HepG2 (cell line): ENCODE data around the gene DNAI2. TPM values are rescaled to one million over a fixed set of nuclear protein-coding genes. Genes with fewer than 3 reads are reported as not detected.

Experiments used
- ATAC-seq: fragments of 200-7000 bp; cut with Tn5 transposase; 3 replicates; pipeline ENCODE4 v1.9.1; 2020; ENCODE audit warnings: mild to moderate bottlenecking, moderate library complexity
- BruUV-seq: library from RNA; stranded (reverse); fragments of 400-500 nt; replicated peaks from 2 replicates; lab custom pipeline; 2021; lab: Mats Ljungman, UMichigan
- CTCF ChIA-PET: fragments of 300-600 bp; formaldehyde crosslinking; extraction: SDS; loops from one replicate; lab custom pipeline; 2021; ENCODE audit warnings: low total read pairs, inconsistent platforms, low intra/inter-chr PET ratio; lab: Yijun Ruan, JAX
- POLR2A ChIA-PET: fragments of 350-600 bp; sonication (Branson Sonifier 250); formaldehyde crosslinking; loops from one replicate; lab custom pipeline; 2020; ENCODE audit warnings: antibody characterized with exemption, inconsistent platforms; lab: Yijun Ruan, JAX
- DNase-seq: peaks from one replicate; pipeline ENCODE4 v3.0.0-alpha.2; 2015; ENCODE audit warnings: low spot score
- FAIRE-seq: peaks from 3 replicates; lab custom pipeline; 2011; peaks lifted over from hg19 to GRCh38; lab: Jason Lieb, UNC
- H2AFZ ChIP-seq: one replicate; pipeline ENCODE4 v1.6.1; 2011; ENCODE audit warnings: low read length, inconsistent platforms
- H3K27ac ChIP-seq: fragments of 300-600 bp; 3 replicates; pipeline ENCODE4 v1.8.0; 2011; ENCODE audit warnings: mixed run types, mild to moderate bottlenecking, mixed read lengths, low read length, inconsistent platforms; ENCODE audit not compliant: insufficient read depth; ENCODE audit errors: extremely low read length
- H3K27me3 ChIP-seq, 2 experiments: fragments of 200-600 bp in 1 of 2; 2 replicates in 1 of 2; 3 replicates in 1 of 2; pipeline versions ENCODE4 v1.6.0 to v1.8.0; 2011; ENCODE audit warnings: low read length in 2 of 2, mild to moderate bottlenecking in 2 of 2, moderate library complexity in 2 of 2, inconsistent platforms in 1 of 2; ENCODE audit not compliant: insufficient read depth in 2 of 2, control insufficient read depth in 1 of 2
- H3K36me3 ChIP-seq, 2 experiments: fragments of 200-600 bp in 1 of 2; replicated peaks in 1 of 2; 2 replicates in 1 of 2; 3 replicates in 1 of 2; pipeline versions ENCODE4 v1.5.1 to v1.8.0; 2011; ENCODE audit warnings: low read length in 2 of 2, inconsistent platforms in 1 of 2; ENCODE audit not compliant: insufficient read depth in 2 of 2, control insufficient read depth in 1 of 2
- H3K4me1 ChIP-seq: 2 replicates; pipeline ENCODE4 v1.5.1; 2012; ENCODE audit warnings: low read length, inconsistent platforms; ENCODE audit not compliant: insufficient read depth
- H3K4me2 ChIP-seq: 2 replicates; pipeline ENCODE4 v1.6.0; 2011; ENCODE audit warnings: low read depth, low read length, inconsistent platforms
- H3K4me3 ChIP-seq, 3 experiments: fragments of 200-600 bp in 1 of 3; sonication (generic), shearing (Covaris generic) in 1 of 3; replicated peaks in 1 of 3; 2 replicates each; pipeline ENCODE4 v1.5.1; 2011 to 2016; ENCODE audit warnings: low read length in 3 of 3, inconsistent platforms in 2 of 3, low read depth in 2 of 3, mild to moderate bottlenecking in 2 of 3, control low read depth in 1 of 3, mixed read lengths in 1 of 3; ENCODE audit not compliant: insufficient read depth in 1 of 3
- H3K79me2 ChIP-seq: one replicate; pipeline ENCODE4 v1.6.1; 2011; ENCODE audit warnings: low read length, inconsistent platforms; ENCODE audit not compliant: insufficient read depth
- H3K9ac ChIP-seq: 2 replicates; pipeline ENCODE4 v1.6.0; 2011; ENCODE audit warnings: mild to moderate bottlenecking, low read depth, low read length, inconsistent platforms; ENCODE audit not compliant: insufficient read depth
- H3K9me3 ChIP-seq: 2 replicates; pipeline ENCODE4 v1.5.1; 2012; ENCODE audit warnings: mild to moderate bottlenecking, low read length
- H4K20me1 ChIP-seq: 2 replicates; pipeline ENCODE4 v1.6.0; 2011; ENCODE audit warnings: inconsistent platforms, mild to moderate bottlenecking, low read length, moderate library complexity; ENCODE audit not compliant: insufficient read depth
- MYPOP ChIP-seq: sonication (generic); formaldehyde crosslinking; IDR thresholded peaks from 2 replicates; pipeline ENCODE4 v1.8.1; 2023; ENCODE audit warnings: mild to moderate bottlenecking, moderate library complexity, missing genetic modification reagents
- ZNF546 ChIP-seq: sonication (generic); formaldehyde crosslinking; conservative IDR thresholded peaks from 2 replicates; pipeline ENCODE4 v1.8.1; 2023; ENCODE audit warnings: mild to moderate bottlenecking, missing genetic modification reagents
- ZNF577 ChIP-seq: sonication (generic); formaldehyde crosslinking; IDR thresholded peaks from 2 replicates; pipeline ENCODE4 v1.4.0; 2020; ENCODE audit warnings: mild to moderate bottlenecking, low read depth, missing genetic modification reagents, borderline replicate concordance
- ZUFSP ChIP-seq: sonication (generic); formaldehyde crosslinking; IDR thresholded peaks from 2 replicates; pipeline ENCODE4 v1.9.0; 2021; ENCODE audit warnings: missing genetic modification reagents, mild to moderate bottlenecking, borderline replicate concordance
- WGBS: methylation state at CpG from one replicate; pipeline ENCODE4 v1.1.6; 2017; ENCODE audit warnings: low lambda C conversion rate; 5-methylcytosine and 5-hydroxymethylcytosine counted together
- in situ Hi-C: cut with HindIII; loops from 2 replicates; pipeline ENCODE4 v1.10.0; 2017; ENCODE audit warnings: low pct_unique_long_range_greater_than_20kb; ENCODE audit not compliant: extremely low pct_ligation_motif_present
- intact Hi-C: fragments of 100-400 bp; cut with micrococcal nuclease; formaldehyde crosslinking; loops from one replicate; pipeline ENCODE4 v1.10.0; 2022; ENCODE audit not compliant: unreplicated experiment
- polyA plus RNA-seq, 8 experiments: library from polyadenylated mRNA; depleted of rRNA in 3 of 8; stranded (reverse) in 7 of 8; unstranded in 1 of 8; fragments of >200 nt; fragmentation: Illumina TruSeq in 4 of 8; extraction: Trizol in 4 of 8; gene quantifications; 2 replicates each; pipeline versions ENCODE4 v1.2.1 to v1.2.3, GENCODE V29; 2011 to 2016; ENCODE audit warnings: low read depth in 4 of 8, missing spikeins in 1 of 8, mixed read lengths in 1 of 8; ENCODE audit not compliant: insufficient read depth in 1 of 8
- total RNA-seq, 5 experiments: library from RNA; depleted of rRNA; stranded (reverse); fragments of >200 nt; fragmentation: Illumina TruSeq; extraction: Trizol; gene quantifications; 2 replicates each; pipeline ENCODE4 v1.2.3, GENCODE V29; 2016; ENCODE audit warnings: low read depth in 1 of 5

DNAI2 gene
- total and polyA plus RNA-seq, 2 of the 13 experiments (the other 11 are each of a cell fraction or from before 2014, with no cell fraction given): not detected

GRCh38 chr17:74344658-74345057, 70.6 kb downstream of the DNAI2 start:
- no peaks in the 10 kb centered on the region for H3K36me3 ChIP-seq
- peaks cover 14 to 61% of the 10 kb centered on the region in 2 experiments for H3K27me3 ChIP-seq
- DNase-seq: no peak
- no peak for TF ChIP-seq ZNF577 (CRISPR knock-in tag)
- TF ChIP-seq ZUFSP (CRISPR knock-in tag): no peak
- TF ChIP-seq MYPOP (CRISPR knock-in tag): no peak
- no peak for TF ChIP-seq ZNF546
- no peak overlapping the region for H3K4me3 ChIP-seq
- no TSS peak for BruUV-seq
- H3K9ac ChIP-seq: no peak overlapping the region
- H3K4me2 ChIP-seq: no peak overlapping the region
- WGBS: 56% methylated on average over 21 of the region's 21 CpGs
- in situ Hi-C loops (no loop called here), intact Hi-C loops (no loop called here)
- POLR2A ChIA-PET: no interaction called here
- H2AFZ ChIP-seq: no peak overlapping the region
- no peak for FAIRE-seq
- no peaks in the 10 kb centered on the region for H3K9me3 ChIP-seq
- no peak overlapping the region for H3K27ac ChIP-seq
- CTCF ChIA-PET: no interaction called here
- H4K20me1 ChIP-seq: no peaks in the 10 kb centered on the region
- no peak for ATAC-seq
- H3K79me2 ChIP-seq: no peaks in the 10 kb centered on the region
- H3K4me1 ChIP-seq: peaks cover 10% of the 10 kb centered on the region
